ENCODE measurements around the gene TMEM214. TPM values are rescaled to one million over a fixed set of nuclear protein-coding genes. Genes with fewer than 3 reads are reported as not detected.

Gene TMEM214
- total RNA-seq, 1 experiment from 2014 or later, result 31.8 TPM

DNA sequence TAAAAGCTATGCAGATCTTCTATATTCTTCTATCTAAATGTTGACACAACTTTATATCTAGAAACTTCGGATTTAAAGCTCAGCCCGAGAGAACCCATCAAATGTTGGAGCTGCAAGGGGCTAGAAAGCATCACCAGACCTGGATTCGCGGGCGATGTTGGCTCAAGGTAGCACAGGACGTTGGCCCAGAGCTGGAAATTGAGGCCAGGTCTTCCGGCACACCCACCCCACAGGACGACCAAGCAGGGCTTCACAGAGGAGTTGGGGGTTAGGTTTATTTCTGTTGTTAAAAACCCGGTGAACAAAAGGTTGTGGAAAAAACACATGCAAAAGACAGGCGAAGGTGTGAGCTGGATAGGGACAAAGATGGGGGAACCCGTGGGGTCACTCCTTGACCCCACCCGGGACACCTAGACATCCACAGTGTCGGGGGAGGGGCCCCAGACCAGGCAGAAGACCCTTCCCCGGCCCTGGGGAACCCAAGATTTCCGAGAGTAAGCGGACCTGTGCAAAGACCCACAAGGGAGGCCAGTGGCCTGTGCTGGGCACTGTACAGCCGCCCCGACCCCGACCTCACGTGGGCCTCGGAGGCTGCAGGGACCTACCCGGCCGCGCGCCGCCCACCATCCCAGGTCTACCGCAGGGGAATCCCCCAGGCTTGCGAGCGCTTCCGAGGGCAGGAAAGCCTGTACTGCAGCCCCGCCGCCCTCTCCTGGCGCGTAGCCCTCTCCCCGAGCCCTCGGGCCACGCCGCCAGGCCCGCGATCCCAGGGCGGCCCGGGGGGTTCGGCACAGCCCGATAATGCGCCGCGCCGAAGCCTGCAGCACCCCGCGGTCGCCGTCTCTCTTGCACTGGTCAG, 16.9 kb downstream of the TMEM214 start:
- no peak for DNase-seq
- Histone ChIP-seq H3K79me2 (ENCODE audit: low read length) (peaks cover 4% of the 10 kb centered on the region; the same call in 1 of the 2 replicates), H3K9me2 (replicated peaks; ENCODE audit: insufficient read depth, low read length) (no peaks in the 10 kb centered on the region), H4K20me1 (ENCODE audit: insufficient read depth, low read depth, low read length) (no peaks in the 10 kb centered on the region), H3K9ac (ENCODE audit: low read length) (peak overlapping the region; percentile 80), H2AFZ (ENCODE audit: low read length) (peak overlapping the region; percentile 72), H3K27ac (ENCODE audit: low read length) (peak overlapping the region; percentile 54), H3K36me3 (ENCODE audit: insufficient read depth, low read length) (no peaks in the 10 kb centered on the region), H3K4me1 (ENCODE audit: low read length) (peaks cover 27% of the 10 kb centered on the region), H3K9me3 (ENCODE audit: low read length) (no peaks in the 10 kb centered on the region), H3K27me3 (ENCODE audit: low read length) (no peaks in the 10 kb centered on the region), H3K4me2 (ENCODE audit: low read depth, low read length, poor library complexity, severe bottlenecking) (peak overlapping the region; percentile 89), H3K4me3 (ENCODE audit: low read length) (peak overlapping the region; percentile 89)

DNA sequence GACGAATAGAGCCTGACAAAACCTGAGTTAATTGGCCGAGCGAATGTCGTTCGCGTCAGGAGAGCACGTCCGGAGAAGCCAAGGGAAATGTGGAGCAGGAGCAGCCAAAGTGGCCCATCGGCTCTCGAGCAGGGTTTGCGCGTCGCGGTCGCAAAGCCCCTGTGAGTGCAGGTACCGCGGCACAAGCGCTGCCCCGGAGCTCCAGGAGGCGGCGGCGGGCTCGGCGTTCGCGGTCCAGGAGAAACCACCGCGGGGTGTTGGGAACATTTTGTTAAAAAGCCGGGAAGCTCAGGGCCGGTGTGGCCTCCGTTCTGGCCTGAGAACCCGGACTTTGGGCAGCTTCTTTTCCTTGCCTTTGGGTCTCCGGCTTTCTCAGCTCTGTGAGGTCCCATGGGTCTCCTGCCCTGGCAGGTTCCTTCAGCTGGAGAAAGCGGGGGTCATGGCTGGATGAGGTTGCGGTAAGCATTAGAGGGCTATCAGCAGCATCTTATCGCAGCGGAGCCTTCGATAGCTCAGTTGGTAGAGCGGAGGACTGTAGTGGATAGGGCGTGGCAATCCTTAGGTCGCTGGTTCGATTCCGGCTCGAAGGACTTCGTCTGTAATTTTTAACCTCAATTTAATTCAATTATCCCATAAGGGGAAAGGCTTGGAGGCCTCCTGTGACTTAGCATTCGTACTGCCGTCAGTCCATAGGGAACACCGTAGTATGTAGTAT, 17.7 kb downstream of the TMEM214 start:
- no peaks in the 10 kb centered on the region for H3K9me3 ChIP-seq (ENCODE audit: low read length)
- DNase-seq, result peak; percentile 97
- H3K4me2 ChIP-seq (ENCODE audit: low read depth, low read length, poor library complexity, severe bottlenecking), result peak overlapping the region; percentile 89
- H3K36me3 ChIP-seq (ENCODE audit: insufficient read depth, low read length), result no peaks in the 10 kb centered on the region
- peak overlapping the region; percentile 89 for H3K4me3 ChIP-seq (ENCODE audit: low read length)
- no peaks in the 10 kb centered on the region for H4K20me1 ChIP-seq (ENCODE audit: insufficient read depth, low read depth, low read length)
- no peaks in the 10 kb centered on the region for H3K27me3 ChIP-seq (ENCODE audit: low read length)
- peaks cover 4% of the 10 kb centered on the region; the same call in 1 of the 2 replicates for H3K79me2 ChIP-seq (ENCODE audit: low read length)
- peak overlapping the region; percentile 80 for H3K9ac ChIP-seq (ENCODE audit: low read length)
- H3K27ac ChIP-seq (ENCODE audit: low read length), result peak overlapping the region; percentile 79
- H2AFZ ChIP-seq (ENCODE audit: low read length), result peak overlapping the region; percentile 72
- H3K9me2 ChIP-seq (replicated peaks; ENCODE audit: insufficient read depth, low read length), result no peaks in the 10 kb centered on the region
- H3K4me1 ChIP-seq (ENCODE audit: low read length), result peaks cover 23% of the 10 kb centered on the region

DNA sequence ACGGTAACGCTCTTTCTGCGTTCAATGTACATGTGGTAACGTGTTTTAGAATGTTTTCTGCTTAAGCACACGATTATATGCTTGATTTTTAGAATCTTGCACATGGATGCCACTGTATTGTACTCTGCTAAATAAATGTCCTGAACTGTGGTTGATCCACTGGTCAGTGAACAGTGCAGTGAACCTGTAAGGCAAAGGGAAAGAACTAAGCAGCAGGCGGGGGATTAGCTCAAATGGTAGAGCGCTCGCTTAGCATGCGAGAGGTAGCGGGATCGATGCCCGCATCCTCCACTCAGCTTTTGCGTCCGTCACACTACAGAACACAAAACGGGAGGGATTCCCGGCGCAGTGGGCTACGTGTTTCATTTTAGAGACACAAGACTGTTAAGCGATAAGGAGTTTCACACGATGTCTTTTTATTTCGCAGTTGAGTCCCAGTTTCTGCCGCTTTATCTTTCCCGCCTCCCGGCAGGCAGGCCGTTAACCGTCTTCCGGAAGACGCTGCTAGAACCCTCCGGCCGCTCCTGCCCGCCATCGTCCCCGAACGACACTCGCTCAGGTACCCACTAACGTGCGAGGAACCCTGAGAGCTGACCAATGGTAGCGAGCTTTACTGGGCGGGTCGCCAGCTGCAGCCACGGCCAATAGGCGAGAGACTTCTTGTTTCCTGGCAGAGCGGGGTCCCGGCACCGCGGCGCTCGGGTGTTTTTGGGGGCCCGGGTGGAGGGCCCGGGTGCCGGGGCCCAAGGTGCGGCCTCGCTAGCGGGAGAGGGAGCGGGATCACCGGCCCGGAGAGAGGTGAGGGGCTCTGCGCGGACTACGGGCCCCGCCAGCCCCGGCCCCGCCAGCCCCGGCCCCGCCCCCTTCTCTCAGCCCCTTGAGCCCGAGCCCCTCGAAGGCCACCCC, 18.5 kb downstream of the TMEM214 start, which contains the start of gene AGBL5:
AGBL5 (plus strand) TSS at position 673 of the 906 bp plus-strand sequence. CDS start 1,291 bp downstream, outside the sequence.
- H3K4me3 ChIP-seq (ENCODE audit: low read length), result peak within 1 kb of the TSS; percentile 89
- no peaks in the 10 kb centered on the region for H4K20me1 ChIP-seq (ENCODE audit: insufficient read depth, low read depth, low read length)
- H3K79me2 ChIP-seq (ENCODE audit: low read length), result peaks cover 4% of the 10 kb centered on the region; the same call in 1 of the 2 replicates
- DNase-seq, result peak; percentile 98
- H3K4me1 ChIP-seq (ENCODE audit: low read length), result peaks cover 20% of the 10 kb centered on the region
- H2AFZ ChIP-seq (ENCODE audit: low read length), result peak within 1 kb of the TSS; percentile 72; the same call in 1 of the 2 replicates
- H3K27me3 ChIP-seq (ENCODE audit: low read length), result no peaks in the 10 kb centered on the region
- H3K27ac ChIP-seq (ENCODE audit: low read length), result peak within 1 kb of the TSS; percentile 79
- no peaks in the 10 kb centered on the region for H3K9me2 ChIP-seq (replicated peaks; ENCODE audit: insufficient read depth, low read length)
- H3K9me3 ChIP-seq (ENCODE audit: low read length), result no peaks in the 10 kb centered on the region
- peak within 1 kb of the TSS; percentile 80 for H3K9ac ChIP-seq (ENCODE audit: low read length)
- H3K4me2 ChIP-seq (ENCODE audit: low read depth, low read length, poor library complexity, severe bottlenecking), result peak within 1 kb of the TSS; percentile 89
- no peaks in the 10 kb centered on the region; the same call in 1 of the 2 replicates for H3K36me3 ChIP-seq (ENCODE audit: insufficient read depth, low read length)

DNA sequence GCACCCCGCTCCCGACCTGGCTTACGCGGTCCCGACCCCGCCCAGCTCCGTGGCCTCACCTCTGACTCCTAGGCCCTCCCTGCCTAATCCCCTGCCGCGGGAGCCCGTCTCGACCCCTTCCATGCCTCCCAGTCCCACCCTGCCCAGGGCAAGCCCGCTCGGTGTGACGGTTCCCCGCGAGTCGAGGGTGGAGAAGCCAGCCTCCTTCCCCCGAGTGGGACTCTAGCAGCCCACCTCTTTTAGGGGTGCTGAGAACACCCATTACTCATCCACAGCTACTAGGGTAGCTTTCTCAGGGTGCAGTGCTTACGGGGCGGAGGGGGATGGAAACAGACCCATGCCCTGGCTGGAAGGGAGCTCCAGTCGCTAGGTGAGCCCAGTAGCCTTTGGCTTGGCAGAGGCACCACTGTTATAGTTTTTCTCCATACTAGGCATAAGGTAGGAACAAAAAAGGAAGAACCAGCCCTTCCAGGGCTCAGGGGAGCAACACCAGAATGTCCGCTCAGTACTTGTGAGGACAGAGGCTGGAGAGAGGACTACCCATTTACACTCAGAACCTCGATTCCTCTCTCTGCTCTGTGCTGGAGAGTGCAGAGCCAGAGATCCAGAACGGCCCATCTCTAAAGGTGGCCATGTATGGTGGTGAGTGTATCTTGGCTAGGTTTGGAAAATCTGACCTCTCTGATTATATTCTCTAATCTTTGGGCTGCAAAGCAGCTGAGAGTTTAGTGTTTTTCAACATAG, 19.3 kb downstream of the TMEM214 start:
- DNase-seq, result peak; percentile 67
- H3K9me3 ChIP-seq (ENCODE audit: low read length), result no peaks in the 10 kb centered on the region

DNA sequence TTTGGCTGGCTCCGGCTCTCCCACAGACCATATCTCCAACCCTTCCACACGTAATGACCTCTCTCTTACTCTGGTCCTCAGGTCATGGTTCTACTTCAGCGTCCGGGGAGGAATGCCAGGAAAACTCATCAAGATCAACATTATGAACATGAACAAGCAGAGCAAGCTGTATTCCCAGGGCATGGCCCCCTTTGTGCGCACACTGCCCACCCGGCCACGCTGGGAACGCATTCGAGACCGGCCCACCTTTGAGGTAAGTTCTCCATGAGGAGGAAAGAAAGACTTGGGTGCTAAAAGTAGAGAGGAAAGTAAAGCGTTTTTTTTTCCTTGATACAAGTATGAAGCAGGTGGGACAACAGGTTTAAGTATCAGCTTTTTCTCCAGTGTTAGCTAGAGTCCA, 20.6 kb downstream of the TMEM214 start:
- H3K9me2 ChIP-seq (replicated peaks; ENCODE audit: insufficient read depth, low read length), result no peaks in the 10 kb centered on the region
- no peak overlapping the region for H3K4me2 ChIP-seq (ENCODE audit: low read depth, low read length, poor library complexity, severe bottlenecking)
- H3K9ac ChIP-seq (ENCODE audit: low read length), result no peak overlapping the region
- H4K20me1 ChIP-seq (ENCODE audit: insufficient read depth, low read depth, low read length), result no peaks in the 10 kb centered on the region
- DNase-seq, result no peak
- H3K79me2 ChIP-seq (ENCODE audit: low read length), result peaks cover 4% of the 10 kb centered on the region; the same call in 1 of the 2 replicates
- no peaks in the 10 kb centered on the region for H3K27me3 ChIP-seq (ENCODE audit: low read length)
- peaks cover 20% of the 10 kb centered on the region for H3K4me1 ChIP-seq (ENCODE audit: low read length)
- no peak overlapping the region for H3K4me3 ChIP-seq (ENCODE audit: low read length)
- H2AFZ ChIP-seq (ENCODE audit: low read length), result no peak overlapping the region
- H3K9me3 ChIP-seq (ENCODE audit: low read length), result no peaks in the 10 kb centered on the region
- H3K36me3 ChIP-seq (ENCODE audit: insufficient read depth, low read length), result no peaks in the 10 kb centered on the region; the same call in 1 of the 2 replicates
- no peak overlapping the region for H3K27ac ChIP-seq (ENCODE audit: low read length)

More for the DNA sequence above, 19.3 kb downstream of the TMEM214 start:
- Histone ChIP-seq H3K36me3 (ENCODE audit: insufficient read depth, low read length) (no peaks in the 10 kb centered on the region; the same call in 1 of the 2 replicates), H4K20me1 (ENCODE audit: insufficient read depth, low read depth, low read length) (no peaks in the 10 kb centered on the region), H3K9ac (ENCODE audit: low read length) (peak overlapping the region; percentile 80), H2AFZ (ENCODE audit: low read length) (peak overlapping the region; percentile 39; the same call in 1 of the 2 replicates), H3K4me2 (ENCODE audit: low read depth, low read length, poor library complexity, severe bottlenecking) (peak overlapping the region; percentile 89), H3K27ac (ENCODE audit: low read length) (no peak overlapping the region), H3K27me3 (ENCODE audit: low read length) (no peaks in the 10 kb centered on the region), H3K9me2 (replicated peaks; ENCODE audit: insufficient read depth, low read length) (no peaks in the 10 kb centered on the region), H3K4me1 (ENCODE audit: low read length) (peaks cover 20% of the 10 kb centered on the region), H3K4me3 (ENCODE audit: low read length) (peak overlapping the region; percentile 89), H3K79me2 (ENCODE audit: low read length) (peaks cover 4% of the 10 kb centered on the region; the same call in 1 of the 2 replicates)

DNA sequence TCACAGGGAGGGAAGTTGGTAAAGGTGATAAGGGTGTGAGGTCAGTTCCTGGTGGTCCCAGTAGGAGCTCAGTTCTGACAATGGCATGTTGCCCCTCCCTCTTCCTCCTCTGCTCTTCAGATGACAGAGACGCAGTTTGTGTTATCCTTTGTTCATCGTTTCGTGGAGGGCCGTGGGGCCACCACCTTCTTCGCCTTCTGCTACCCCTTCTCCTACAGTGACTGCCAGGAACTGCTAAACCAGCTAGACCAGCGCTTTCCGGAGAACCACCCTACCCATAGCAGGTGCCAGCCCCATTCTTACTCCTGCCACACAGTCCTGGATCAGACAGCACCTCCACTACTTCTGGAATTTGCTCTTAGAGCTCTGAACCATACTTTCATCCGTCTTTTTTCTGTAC, 21.0 kb downstream of the TMEM214 start:
- Histone ChIP-seq H3K4me2 (ENCODE audit: low read depth, low read length, poor library complexity, severe bottlenecking) (no peak overlapping the region), H3K4me3 (ENCODE audit: low read length) (no peak overlapping the region), H3K9me3 (ENCODE audit: low read length) (no peaks in the 10 kb centered on the region), H3K4me1 (ENCODE audit: low read length) (peaks cover 20% of the 10 kb centered on the region), H3K9ac (ENCODE audit: low read length) (no peak overlapping the region), H3K36me3 (ENCODE audit: insufficient read depth, low read length) (no peaks in the 10 kb centered on the region; the same call in 1 of the 2 replicates), H3K79me2 (ENCODE audit: low read length) (peaks cover 4% of the 10 kb centered on the region; the same call in 1 of the 2 replicates), H3K27me3 (ENCODE audit: low read length) (no peaks in the 10 kb centered on the region), H3K27ac (ENCODE audit: low read length) (no peak overlapping the region), H2AFZ (ENCODE audit: low read length) (no peak overlapping the region), H4K20me1 (ENCODE audit: insufficient read depth, low read depth, low read length) (no peaks in the 10 kb centered on the region), H3K9me2 (replicated peaks; ENCODE audit: insufficient read depth, low read length) (no peaks in the 10 kb centered on the region)
- no peak for DNase-seq

DNA sequence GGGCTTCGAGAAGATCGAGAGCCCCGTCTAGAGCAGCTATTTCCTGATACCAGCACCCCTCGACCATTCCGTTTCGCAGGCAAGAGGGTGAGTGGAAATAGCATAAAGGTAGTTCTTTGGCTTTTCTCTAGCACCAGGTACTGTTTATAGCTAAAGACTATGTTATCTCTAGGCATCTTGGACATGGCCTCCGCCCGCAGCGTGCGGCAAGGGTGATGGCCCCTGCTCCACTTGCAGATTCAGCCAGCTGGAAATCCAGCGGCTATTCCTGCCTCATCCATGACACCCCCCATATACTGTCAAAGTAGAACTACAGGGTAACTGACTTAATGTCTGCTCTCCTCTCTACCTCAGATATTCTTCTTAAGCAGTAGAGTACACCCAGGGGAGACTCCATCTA, 22.0 kb downstream of the TMEM214 start:
- Histone ChIP-seq H4K20me1 (ENCODE audit: insufficient read depth, low read depth, low read length) (no peaks in the 10 kb centered on the region), H3K4me1 (ENCODE audit: low read length) (peaks cover 12% of the 10 kb centered on the region), H2AFZ (ENCODE audit: low read length) (no peak overlapping the region), H3K79me2 (ENCODE audit: low read length) (peaks cover 4% of the 10 kb centered on the region; the same call in 1 of the 2 replicates), H3K4me3 (ENCODE audit: low read length) (no peak overlapping the region), H3K27ac (ENCODE audit: low read length) (no peak overlapping the region), H3K36me3 (ENCODE audit: insufficient read depth, low read length) (no peaks in the 10 kb centered on the region; the same call in 1 of the 2 replicates), H3K9me3 (ENCODE audit: low read length) (no peaks in the 10 kb centered on the region), H3K9me2 (replicated peaks; ENCODE audit: insufficient read depth, low read length) (no peaks in the 10 kb centered on the region), H3K27me3 (ENCODE audit: low read length) (no peaks in the 10 kb centered on the region), H3K4me2 (ENCODE audit: low read depth, low read length, poor library complexity, severe bottlenecking) (no peak overlapping the region), H3K9ac (ENCODE audit: low read length) (no peak overlapping the region)
- DNase-seq, result no peak
